ENCODE results near the gene SRC. TPM values are rescaled to one million over a fixed set of nuclear protein-coding genes. Genes with fewer than 3 reads are reported as not detected.

Gene SRC
- 18.1 and 20.2 TPM in 2 replicates for total RNA-seq

DNA sequence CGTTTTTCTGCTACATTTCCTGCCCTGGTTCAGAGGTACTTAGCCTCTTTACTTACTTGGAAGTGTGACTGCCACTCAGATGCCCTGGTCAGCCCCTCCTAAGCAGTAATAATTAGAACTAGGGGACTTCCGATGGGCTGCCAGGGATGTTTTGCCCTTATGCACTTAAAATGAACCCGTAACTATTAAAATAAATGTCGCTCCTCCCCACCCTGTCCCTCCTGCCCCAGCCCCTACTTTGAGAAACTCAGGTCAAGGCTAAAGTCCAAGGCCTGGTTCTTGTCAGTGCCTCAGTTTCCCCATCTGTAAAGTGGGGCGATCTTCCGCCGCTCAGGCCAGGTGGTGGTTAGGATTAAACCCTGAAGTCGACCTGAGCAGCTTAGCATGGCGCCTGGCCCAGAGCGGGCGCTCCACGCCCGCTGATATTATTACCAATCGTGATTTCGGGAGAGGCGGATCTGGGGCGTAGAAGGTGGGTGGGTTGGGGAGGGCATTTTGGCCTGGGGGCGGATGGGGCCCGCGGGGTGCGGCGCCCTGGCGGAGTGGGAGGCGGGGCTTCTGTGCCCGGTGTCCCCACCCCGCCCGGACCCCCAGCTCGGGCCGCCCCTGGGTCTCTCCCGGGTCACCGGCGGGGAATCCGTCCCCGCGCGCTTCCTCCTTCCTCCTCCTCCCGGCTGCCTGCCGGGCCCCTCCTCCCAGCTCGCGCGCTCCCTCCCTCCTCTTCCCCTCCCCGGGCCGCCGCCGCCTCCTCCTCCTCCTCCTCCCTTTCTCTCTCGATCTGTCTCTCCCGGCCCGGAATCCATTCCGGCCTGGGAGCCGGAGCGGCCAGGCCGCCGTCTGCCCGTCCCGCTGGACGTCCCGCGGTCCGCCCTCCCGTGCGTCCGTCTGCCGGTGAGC, at the start of gene SRC:
TSS of gene SRC (plus strand) at position 802 of the 897 bp plus-strand sequence. CDS start 38,014 bp downstream, outside the sequence.

Other genes starting within 250 kb of the SRC start
- 380 and 457 TPM in 2 replicates for gene RPN2, start 166.8 kb upstream of the SRC start, total RNA-seq
- 0.36 and 1.9 TPM in 2 replicates for gene MROH8, start 166.6 kb upstream of the SRC start, total RNA-seq
- gene GHRH, start 84.3 kb upstream of the SRC start, total RNA-seq, result not detected in 2 replicates
- gene MANBAL, start 56.5 kb upstream of the SRC start, total RNA-seq, result 21.8 and 26.2 TPM in 2 replicates
- gene NNAT, start 175.1 kb downstream of the SRC start, total RNA-seq, result 0.32 TPM in 1 of 2 replicates, not detected in the other
- 44.4 and 49.5 TPM in 2 replicates for gene BLCAP, start 181.7 kb downstream of the SRC start, total RNA-seq